HG02938 (cell line): ENCODE data around the gene FARSB.

ENCODE experiments used
- ATAC-seq: cut with Tn5 transposase; IDR thresholded peaks from one replicate; pipeline ENCODE4 v1.9.1; 2021; ENCODE audit warnings: mild to moderate bottlenecking, moderate library complexity; ENCODE audit not compliant: unreplicated experiment

Gene FARSB

DNA sequence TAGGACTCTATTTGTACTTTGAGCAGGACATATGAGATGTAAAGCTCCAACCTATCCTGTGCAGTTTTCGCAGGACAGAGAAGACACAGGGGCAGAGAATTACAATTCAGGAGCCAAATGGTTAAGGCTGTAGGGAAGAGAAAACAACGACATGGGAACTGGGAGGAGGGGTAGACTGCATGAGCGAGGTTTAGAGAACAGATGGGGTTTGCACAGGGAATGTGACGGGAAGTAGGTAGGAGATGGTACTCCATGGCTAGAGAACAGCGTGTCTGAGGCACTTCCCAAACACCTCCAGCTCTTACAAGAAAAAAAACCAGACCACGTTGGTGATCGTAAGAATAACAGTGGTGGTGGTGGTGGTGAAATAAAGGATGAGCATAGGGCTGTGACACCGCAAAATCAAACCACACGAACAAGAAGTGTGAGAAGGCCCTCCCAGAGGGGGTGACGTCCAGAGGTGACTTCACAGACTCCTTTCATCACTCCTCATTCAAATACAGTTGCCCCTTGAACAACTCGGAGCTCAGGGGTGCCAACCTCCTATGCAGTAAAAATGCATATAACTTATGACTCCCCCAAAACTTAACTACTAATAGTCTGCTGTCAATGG, 92.7 kb downstream of the FARSB start:
- ATAC-seq = no peak

DNA sequence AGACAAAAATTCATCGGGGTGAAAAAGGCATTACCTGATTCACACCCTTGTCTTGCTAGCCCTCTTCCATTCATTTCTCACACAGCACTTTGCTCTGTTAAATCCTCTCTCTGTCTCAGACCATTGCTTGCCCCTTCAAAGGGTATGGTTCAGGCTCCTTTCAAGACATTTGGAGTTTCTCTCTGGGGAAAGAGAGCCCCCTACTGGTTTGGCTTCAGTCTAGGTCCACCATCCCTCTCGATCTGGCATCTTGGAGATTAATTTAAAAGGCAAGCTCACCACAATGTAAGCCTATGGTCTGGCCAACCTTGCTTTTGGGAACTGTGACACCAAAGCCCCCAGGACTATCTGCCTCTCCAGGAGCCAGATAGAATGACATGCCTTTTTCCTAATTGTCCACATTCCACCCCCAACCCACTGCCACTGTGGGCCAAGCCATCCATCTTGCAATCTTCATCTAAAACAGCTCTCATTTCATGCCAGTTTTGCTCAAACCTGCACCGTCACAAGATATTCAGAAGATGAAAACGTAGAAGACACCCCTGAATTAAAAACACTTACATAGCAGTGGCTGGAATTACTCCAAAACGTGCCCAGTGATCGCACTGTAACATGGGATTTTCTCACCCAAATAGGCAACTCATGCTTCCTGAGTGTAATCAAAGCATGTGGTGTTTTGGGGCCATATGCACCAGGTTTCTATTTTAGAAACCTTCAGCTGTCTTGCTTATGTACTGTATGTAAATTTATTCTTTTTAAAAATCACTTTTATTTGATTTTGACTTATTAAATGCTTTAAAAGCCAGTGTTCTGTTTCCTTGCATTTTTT, 93.9 kb downstream of the FARSB start:
- ATAC-seq = peak; percentile 86

DNA sequence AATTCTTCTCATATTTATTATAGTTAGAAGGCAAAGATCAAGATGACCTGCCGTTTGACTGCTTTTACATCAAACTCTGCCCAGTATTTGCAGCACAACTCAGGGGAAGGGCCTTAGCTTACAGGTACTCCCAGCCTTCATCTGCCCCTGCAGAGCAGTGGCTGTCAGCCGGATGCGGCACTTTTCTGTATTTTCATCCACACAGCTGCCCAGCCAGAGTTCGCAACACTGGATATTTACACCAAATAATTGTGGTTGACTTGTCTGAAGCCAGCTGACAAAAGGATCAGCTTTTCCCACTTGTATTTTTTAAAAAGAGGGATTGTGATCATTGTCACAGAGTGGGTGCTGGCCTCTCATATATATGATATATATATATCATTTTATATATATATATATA, 94.7 kb downstream of the FARSB start:
- no peak for ATAC-seq

DNA sequence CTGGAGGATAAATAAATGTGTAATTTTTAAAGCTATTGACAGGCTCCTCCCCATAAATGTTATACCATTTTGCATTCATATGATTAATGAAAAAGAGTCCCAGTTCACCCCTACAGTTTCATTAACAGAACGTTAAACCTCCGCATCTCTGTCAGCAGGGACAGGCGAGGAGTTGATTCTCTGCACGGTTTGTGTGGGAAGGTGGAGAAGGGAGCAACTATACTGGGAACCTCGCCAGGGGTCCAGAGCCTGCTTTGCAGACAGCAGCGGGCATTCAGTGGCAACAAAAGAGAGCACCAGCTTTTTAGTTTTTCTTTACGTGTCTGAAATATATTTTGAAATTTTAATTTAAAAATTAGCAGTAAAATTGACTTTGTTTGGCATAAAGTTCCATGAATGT, 101.4 kb downstream of the FARSB start:
- no peak for ATAC-seq

DNA sequence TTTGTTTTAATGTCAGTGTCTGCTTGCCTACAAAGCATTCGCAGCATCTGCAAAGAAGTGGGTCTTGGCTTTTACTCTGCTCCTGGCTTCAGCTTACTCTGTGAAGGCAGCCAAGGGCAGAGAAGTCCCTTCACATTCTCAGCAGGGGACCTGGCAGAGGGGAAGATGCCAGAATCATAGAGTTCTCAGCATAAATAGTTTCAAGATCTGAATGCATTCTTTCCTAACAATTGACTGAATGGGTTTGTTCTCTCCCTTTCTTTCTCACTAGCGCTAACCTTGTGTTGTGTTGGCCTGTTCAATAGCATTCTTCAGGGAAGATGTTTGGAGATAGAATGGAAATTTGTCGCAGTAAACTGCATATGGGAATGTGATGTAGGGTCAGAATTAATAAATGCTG, 106.9 kb downstream of the FARSB start:
- no peak for ATAC-seq

DNA sequence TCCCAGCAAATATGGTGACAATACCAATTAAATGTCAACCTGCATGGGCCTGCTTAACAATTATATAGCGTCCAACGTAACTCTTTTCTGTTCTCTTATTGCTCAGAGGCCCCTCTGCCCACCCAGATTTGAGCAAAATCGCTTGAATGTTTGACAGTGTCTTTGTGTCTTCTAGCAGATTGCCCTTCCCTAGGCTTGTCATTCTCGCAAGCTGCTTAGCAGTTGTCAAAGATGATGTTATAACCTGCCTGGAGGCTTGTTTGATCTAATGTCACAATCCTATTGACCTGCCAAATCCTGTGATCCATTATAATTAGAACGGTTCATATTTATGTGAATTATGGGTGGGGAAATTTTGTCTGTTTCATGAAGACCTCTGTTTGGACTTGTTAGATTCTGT, 108.8 kb downstream of the FARSB start:
- no peak for ATAC-seq

DNA sequence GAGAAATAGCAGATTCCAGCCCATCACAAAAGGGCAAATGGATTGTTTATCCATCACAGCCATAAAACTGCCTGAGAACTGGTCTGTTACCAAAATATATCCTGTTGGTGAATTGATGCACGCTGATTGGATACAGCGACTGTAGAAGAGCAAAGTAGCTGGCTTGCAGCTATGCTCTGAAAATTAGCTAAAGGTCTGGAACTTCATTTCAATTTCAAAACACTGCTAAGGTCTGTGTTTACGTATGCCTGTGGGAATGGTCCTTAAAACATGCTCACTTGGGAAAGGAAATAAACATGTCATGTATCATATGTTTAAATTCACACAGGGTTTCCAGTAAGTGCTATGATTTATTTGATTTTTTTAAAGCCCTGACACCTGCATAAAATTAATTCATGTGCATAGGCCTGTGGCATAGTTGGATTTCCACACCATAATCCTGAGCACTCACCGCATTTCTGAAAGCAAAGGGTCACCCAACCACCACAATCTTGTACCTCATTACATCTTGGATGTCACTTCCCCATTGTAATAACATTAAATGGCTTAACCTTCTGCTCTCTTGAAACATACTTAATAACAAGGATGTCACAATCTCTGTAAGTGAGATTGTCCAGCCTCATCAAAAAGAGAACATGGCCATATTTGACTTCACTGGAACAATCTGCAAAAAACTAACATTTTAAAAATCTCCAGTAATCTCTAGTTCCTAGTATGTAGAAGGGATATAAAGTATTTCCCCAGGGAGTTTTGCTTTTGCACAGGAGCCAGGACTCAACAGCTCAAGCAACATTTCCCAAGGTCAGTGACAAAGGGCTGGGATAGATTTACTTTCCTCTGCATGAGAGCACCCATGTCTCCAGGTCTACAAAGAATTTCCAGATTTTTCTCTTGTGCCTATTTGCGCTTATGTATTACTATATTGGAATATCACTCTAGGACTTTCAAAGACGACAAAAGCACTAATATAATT, 109.8 kb downstream of the FARSB start:
- no peak for ATAC-seq

DNA sequence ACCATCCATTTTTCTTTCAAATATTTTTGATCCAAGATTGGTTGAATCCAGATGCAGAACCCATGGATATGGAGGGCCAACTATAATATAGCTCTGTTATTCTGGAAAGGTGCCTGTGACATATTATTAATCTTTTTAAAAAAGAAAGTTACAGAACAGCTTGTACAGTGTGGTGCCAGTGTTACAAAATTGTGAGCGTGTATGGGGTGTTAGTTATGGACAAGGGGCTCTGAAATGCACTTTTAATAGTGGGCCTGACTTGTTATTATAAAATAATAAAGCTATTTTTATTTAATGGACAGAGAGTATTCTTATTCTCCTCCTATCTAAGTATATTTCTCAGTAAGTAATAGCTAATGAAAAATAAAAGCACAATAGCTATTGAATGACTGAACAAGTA, 111.2 kb downstream of the FARSB start:
- ATAC-seq = no peak

DNA sequence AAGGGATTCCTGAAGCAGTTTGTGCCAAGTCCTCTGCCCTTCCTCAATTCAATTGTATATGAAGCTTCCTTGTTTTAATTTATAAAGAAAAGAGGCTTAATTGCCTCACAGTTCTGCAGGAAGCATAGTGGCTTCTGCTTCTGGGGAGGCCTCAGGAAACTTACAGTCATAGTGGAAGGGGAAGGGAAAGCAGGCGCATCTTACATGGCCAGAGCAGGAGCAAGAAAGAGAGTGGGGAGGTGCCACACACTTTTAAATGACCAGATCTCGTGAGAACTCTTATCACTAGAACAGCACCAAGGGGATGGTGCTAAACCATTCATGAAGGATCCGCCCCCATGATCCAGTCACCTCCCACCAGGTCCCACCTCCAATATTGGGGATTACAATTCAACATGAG, 117.4 kb downstream of the FARSB start:
- no peak for ATAC-seq

DNA sequence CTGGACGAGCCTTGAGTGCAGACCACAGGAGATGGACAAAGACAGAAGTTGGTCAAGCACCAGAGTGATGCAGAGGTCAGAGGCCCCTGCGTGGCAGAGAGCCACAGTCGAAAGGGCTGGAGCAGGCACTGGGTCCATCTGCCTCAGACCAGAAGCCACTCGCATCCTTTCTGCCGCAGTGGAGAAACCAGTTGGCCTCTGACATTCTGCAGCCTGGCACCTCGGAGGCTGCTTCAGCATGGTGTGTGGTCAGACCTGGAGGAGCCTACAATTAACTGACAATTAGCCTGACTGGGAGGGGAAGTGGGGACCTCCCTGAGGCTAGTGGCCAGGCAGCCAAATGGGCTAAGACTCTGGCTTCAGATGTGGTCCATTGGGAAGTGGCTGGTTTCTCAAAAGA, 120.4 kb downstream of the FARSB start:
- no peak for ATAC-seq

DNA sequence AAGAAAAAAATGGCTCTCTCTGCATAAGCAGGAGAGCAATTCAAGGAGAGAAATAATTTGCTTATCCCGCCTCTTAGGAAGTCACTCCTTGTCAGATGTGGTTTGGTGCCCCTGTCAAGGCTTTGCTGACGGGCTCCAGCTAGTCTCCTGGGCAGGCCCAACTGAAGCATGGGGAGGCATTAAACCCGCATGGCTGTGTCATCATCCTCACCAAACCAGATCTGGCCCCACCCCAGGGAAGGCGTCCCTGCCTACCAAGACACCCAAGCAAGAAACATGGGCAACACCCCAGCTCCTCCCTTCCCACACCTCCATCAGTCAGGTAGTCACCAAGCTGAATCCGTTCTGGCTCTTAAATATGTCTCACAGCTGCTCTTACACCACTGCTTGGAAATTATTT, 123.6 kb downstream of the FARSB start:
- no peak for ATAC-seq

DNA sequence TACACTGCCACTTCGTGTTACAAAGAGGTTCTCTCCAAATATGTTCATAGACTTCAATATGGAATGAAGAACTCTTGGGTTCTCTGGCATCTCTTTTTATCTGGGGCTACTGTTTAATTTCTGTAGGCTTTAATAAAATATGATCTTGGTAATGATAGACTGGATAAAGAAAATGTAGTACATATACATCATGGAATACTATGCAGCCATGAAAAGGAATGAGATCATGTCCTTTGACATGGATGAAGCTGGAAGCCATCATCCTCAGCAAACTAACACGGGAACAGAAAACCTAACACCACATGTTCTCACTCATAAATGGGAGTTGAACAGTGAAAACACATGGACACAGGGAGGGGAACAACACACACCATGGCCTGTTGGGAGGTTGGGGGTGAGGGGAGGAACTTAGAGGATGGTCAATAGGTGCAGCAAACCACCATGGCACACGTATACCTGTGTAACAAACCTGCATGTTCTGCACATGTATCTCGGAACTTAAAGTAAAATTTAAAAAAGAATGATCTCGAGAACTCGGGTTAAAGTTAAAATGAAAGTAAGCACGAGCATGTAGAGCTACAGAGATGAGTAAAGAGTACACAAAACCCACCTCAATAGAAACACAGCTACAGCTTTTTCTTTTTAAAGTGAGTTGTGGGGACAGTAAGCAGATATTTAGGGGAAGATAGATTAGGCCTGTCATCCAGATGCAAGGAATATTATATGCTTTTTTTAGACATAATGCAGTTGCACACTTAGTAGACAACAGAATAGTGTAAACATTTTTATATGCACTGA, 129.2 kb downstream of the FARSB start:
- peak; percentile 42 for ATAC-seq

DNA sequence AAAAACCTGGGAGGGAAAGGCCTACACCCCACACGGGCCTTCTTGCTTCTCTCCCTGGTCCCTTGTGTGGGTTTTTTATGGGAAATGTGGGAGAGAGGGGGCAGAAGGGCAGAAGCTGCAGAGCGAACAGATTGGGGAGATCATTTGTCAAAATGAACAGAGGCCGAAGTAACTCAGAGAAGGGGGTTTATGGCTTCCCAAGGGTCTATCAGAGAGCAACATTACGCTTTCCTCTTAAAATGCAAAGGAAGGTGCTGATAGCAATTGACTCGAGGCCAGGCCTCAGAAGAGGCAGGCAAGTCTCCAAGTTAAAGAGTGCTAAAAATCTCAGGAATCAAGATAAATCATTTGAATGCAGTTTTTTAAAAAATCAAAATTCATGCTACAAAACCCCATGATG, 130.1 kb downstream of the FARSB start:
- no peak for ATAC-seq

DNA sequence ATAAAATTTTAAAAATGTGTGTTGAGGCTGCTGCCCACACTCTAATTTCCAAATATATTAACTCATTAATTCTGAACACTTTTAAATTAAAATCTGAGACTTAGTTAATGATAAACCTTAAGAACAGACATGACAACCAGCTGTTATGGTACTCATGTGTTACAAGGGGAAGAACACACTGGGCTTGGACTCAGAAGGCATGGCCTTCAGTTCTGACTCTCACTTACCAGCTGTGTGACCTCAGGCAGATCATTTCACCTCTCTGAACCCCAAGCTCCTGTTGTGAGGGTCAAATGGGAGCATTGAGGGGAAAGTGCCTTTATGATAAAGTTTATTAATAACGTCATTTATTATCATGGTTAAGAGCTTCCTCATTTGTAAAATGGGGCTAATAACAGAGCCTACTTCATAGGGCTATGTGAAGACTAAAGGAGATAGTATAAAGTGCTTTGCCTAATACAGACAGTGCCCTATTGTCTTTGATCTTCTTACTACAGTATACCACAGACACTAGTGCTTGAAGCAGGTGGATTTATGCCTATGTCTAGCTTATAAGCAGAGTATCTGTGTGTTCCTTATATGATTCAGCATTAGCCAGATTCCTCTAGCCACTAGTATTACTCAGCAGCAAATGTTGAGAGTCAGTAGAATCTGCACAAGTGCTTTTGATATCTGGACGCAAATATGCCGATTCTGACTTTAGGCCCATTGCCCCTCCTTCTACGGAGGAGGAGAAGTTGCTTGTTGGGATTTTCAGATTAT, 131.9 kb downstream of the FARSB start:
- ATAC-seq = peak; percentile 49

DNA sequence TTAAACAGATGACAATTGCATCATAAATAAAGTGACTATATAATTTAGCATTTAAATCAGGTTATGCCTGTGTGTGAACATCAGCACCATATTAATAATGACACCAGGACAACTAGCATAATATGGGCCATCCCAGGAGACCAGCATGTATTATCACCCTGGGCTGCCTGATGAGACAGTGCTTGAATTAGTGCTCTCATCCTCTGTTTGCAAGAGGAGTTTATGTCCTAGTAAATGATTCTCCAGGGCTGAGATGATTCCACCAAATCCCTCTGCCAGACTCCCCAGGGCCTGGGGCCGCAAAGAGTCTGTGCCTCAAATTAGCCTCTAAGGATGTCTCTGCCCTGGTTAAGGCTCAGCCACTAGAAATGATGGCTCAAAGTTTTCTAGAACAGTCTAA, 133.8 kb downstream of the FARSB start:
- no peak for ATAC-seq

DNA sequence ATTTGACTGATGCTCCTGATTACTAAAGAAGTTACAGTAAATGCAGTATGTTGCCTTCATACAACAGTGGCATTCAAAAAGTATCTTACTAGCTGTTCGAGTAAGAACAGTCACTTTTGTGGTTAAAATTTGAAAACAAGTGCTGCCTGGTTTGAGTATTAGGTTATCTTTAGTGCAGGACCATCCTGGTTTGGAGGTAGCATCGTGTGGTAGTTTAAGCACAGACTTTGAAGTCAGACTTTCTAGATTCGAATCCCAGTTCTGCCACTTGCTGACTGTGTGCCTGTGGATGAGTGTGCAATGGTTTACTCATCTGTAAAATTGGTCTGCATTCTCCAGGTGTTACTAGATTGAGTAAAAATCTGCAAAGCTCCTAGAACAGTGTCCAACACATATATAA, 134.8 kb downstream of the FARSB start:
- ATAC-seq = peak; percentile 83
